ENCODE measurements around the gene POLN.

POLN gene

DNA sequence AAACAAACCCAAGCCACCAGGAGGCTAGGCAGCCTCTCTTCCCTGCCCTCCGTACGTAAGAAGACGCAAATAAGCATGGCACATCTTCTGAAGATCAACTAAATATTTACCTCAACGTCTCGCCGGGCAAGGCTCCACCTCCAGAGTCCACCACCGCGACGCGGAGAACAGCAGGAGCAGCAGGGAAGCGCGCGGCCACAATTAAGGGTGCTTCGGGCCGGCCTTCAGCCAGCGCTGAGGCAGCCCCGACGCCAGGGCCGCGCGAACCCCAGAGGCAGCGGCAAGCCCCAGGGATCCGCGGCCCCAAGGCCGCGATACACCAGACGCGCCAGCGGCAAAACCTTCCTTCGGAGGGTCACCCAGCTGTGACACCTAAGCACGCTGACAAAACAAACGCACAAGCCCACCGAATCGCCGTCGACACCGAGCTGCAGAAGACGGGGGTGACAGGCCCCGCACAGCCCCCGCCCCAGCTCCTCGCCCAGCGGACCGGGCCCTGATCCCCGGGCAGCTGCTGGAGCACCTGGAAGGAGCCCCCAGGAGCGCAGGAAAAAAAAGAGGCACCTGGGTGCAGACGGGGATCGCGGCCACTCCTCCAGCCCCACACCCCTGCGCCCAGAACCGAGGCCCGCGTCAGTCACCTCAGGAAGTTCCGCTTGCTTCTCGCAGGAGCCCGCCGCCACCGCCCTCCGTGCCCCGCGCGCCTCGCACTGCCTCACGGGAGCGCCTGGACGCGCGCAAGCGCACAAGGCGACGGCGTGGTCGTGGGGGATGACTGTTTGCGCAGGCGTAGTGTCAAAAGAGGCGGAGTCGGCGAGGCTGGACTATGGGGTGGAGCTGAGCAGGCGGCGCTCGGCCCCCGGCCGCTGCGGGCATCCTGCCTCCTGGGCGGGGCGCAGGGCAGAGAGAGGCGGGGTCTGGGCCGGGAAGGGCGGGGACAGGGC lies at the start of gene POLN, which contains the start of gene HAUS3:
Gene POLN (minus strand): TSS at position 712 of the 944 bp plus-strand sequence. CDS start 12,890 bp downstream, outside the sequence.
Gene HAUS3 (minus strand): TSS at position 712 of the 944 bp plus-strand sequence. CDS start 1,175 bp downstream, outside the sequence.
- peak; percentile 97 for DNase-seq (ENCODE audit: extremely low spot score, insufficient read length, low read depth)
- peak; percentile 99 for FAIRE-seq

DNA sequence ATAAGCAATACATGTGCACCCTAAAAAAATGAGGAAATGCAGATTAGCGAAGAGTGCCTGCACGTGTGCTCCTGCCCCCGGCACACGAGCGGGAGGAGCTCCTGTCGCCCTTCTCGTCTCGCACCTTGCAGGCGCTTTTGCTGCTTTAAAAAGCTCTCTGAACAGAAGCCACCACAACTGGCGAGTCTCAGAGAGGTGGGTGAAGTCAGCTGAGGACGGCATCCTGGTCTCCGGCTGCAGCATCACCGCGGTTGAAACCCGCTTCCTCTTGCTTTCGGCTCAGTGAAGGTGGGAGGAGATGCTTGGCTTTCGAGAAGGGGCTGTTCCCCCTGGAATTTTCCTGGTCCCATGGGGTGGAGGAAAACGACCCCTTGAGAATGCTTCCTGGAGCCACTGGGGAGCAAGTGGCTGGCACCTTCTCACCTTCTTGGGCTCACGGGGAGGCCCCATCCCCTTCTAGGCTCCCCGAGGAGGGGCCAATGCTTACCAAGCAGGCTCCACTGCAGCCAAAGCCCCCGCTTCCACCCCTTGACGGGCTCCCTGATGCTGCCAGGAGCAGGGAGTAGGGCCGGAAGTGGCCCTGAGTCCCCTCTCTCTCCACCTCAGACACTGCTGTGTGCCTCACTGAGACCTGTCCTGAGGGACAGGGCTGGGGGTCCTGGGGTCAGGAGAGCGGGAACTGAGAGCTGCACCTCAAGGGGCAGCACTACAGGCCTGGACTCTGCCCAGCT lies 49.2 kb upstream of the POLN start:
- peak; percentile 22 for DNase-seq (ENCODE audit: extremely low spot score, insufficient read length, low read depth)
- FAIRE-seq, result peak; percentile 33

DNA sequence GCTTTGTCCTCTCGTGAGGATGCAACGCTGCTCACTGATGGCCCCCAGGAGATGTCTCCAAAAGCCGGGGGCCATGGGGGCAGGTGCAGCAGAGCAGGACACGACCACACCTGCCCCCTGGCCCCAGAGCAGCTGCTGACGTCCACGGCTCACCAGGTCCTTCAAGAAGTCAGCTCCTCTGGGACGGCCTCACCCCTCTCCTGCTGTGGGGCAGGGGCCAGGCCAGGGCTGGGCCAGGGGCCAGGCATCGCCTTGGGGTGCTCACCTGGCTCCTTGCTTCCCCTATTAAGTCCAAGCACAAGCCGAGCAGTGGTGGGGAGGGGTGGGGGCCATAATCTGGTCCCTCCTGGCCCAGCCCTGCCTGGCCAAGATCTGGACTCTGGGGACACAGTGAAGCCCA lies 48.6 kb upstream of the POLN start:
- FAIRE-seq (no peak), DNase-seq (ENCODE audit: extremely low spot score, insufficient read length, low read depth) (no peak)

DNA sequence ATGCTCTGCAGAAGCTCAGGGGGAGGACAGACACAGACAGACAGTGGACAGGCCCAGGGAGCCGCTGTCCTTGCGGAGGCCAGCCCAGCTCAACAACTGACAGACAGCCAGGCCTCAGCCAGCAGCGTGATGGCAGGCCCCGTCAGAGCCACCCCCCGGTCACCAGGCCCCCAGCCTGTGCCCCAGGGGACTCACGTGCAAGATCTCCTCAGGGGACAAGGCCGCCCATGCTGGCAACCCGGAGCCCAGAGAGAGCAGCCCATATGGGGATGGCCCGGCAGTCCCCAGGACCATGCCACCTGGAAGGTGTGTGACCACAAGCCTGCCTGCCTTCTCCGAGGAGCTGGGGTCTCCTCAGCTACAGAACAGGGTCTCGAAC lies 48.0 kb upstream of the POLN start:
- no peak for FAIRE-seq
- DNase-seq (ENCODE audit: extremely low spot score, insufficient read length, low read depth), result no peak

DNA sequence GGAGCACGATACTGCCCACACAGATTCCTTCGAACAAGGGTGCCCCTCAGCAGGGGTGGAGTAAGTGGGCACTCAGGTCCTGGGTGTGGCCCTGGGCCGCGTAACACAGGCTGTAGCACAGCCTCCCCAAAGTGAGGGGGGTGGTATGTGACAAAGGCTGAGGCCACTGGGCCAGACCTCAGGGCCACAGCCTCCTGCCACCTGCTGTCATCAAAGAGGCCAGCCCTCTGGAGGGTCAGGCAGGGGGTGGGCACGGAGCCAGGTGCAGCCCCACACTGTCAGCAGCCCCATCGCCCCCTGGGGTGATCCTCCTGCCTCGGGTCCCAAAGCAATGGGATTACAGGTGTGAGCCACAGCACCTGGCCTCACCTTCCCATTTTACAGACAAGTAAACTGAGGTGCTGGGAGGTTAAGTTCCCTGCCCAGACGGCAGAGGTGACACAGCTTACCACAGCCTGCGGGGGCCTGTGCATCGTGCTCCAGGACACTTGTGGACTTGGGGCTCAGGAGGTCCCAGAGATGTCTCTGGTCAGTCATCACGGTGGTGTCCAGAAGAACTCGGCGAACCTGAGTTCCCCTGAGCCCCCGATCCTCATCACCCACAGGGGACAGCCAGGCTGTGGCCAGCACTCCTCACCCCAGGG lies 47.5 kb upstream of the POLN start:
- FAIRE-seq, result no peak

DNA sequence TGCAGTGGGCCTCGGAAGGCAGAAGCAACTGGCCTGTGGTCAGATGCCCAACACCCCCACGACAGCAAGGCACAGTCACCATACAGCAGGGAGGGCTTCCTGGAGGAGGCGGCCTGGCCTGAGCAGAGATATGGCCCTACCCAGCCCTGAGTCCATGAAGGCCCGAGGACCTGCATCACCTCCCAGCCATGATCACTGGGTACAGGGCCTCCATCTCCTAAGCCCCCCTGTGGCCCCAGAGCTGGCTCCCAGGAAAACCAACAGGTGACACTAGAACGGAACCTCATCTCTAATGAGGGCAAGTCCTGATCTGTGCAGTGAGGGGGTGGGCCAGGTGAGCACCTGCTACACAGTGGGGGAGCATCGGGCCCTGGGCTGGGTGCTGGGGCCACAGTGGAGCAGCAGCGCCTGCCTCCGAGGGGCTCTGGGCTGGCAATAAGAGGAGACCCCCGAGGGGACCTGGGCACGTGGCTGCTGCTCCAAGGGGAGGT lies 46.2 kb upstream of the POLN start:
- DNase-seq (ENCODE audit: extremely low spot score, insufficient read length, low read depth) (no peak), FAIRE-seq (no peak)

More for the DNA sequence above, 47.5 kb upstream of the POLN start:
- DNase-seq (ENCODE audit: extremely low spot score, insufficient read length, low read depth), result no peak

DNA sequence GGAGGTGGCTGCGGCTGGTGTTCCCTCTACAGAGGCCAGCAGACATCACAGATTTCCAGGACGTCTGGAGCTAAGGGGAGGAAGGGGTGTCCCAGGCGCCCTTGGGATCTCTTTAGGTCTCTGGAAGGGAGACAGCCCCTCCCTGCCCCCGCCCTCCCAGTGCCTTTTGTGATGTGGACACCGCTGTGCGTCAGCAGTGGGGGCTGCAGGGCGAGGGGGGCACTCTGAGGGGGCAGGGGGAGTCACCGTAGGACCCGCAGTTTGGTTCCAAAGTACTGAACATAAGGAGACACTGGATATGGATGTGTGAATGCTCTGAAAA lies 45.6 kb upstream of the POLN start:
- no peak for FAIRE-seq
- no peak for DNase-seq (ENCODE audit: extremely low spot score, insufficient read length, low read depth)

DNA sequence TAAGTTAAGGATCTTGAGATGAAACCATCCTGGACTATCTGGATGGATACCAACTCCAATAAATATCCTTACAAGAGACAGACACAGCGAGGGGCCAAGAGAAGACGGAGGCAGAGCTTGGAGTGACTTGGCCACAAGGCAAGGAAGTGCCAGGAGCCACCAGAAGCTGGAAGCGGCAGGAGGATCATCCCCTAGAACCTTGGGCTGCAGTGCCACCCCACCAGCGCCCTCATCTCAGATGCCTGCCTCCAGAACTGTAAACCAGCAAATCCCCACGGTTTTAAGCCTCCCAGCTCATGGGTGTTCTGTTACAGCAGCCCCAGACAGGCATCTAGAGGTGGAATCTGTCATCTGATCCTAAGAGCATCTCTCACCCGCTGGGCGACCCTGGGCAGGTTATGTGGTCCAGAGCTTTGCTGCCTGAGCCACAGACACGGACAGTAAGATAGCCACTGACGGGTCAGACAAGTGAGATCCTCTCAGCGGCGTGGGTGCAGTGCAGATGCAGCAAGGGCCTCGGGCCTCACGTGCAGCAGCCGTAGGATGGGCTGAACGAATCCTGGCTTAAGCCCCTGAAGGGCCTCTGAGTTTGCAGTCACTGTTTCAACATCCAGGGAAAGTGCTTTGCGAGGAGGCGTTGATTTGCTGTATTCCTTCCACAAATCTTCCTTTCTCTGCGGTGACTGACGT lies 45.1 kb upstream of the POLN start:
- FAIRE-seq (no peak), DNase-seq (ENCODE audit: extremely low spot score, insufficient read length, low read depth) (no peak)

DNA sequence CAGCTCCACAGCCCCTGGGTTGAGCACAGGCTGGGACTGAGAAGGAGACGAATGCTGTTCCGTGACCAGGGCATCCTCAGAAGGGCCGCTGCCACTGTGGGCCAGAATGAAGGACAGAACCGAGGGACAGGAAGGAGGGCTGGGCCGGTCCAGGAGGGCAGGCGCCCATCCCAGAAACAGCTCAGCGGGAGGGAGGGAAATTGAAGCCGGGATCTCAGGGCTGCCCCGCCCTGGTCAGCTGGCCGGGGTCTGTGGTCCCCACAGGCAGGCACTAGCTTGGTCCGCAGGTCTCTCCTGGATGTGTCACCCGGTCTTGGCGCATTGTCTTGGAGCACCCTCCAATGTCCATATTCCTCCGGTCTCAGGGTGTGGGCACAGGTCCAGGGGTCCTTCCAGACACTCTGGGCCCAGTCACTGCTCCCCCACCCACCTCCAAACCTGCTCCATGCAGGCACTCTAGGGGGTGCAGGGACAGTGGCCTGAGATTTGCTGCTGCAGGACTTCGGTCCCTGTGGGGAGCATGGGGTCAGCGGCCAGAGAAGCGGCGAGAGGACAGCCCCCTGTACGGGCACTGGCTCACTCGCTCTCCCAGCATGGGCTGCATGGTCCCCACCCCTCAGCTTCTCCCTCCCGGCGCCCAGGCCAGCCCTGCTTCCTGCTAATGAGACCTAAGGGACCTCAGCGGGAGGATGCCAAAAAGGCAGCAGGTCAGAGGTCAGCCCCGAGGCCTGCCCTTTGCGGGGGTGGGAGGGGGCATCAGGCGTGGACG lies 43.9 kb upstream of the POLN start:
- FAIRE-seq (no peak), DNase-seq (ENCODE audit: extremely low spot score, insufficient read length, low read depth) (no peak)

DNA sequence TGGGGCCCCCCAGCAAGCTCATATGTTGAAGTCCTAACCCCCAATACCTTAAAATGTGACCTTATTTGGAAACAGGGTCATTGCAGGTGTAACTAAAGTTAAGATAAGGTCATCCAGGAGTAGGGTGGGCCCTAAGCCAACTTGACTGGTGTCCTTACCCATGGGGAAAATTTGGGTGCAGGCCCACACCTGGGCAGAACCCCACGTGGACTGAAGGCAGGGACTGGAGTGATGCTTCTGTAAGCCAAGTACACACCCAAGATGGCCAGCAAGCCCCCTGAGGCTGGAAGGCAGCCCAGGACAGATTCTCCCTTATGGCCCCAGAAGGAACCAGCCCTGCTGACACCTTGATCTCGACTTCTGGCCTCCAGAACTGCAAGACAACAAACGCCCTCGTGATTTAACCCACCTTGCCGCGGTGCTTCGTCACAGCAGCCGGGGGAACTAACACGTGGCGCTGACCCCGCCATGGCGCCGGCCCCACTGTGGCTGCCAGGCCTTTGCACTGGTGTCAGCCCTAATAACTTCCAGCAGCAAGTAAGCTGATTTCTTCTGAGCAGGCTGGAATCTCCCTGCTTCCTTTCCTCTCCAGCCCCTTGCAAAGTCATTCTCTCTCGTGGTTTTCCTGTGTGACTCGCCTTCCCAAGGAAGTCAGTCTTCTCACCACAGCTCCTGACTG lies 43.2 kb upstream of the POLN start:
- FAIRE-seq, result no peak
- no peak for DNase-seq (ENCODE audit: extremely low spot score, insufficient read length, low read depth)

DNA sequence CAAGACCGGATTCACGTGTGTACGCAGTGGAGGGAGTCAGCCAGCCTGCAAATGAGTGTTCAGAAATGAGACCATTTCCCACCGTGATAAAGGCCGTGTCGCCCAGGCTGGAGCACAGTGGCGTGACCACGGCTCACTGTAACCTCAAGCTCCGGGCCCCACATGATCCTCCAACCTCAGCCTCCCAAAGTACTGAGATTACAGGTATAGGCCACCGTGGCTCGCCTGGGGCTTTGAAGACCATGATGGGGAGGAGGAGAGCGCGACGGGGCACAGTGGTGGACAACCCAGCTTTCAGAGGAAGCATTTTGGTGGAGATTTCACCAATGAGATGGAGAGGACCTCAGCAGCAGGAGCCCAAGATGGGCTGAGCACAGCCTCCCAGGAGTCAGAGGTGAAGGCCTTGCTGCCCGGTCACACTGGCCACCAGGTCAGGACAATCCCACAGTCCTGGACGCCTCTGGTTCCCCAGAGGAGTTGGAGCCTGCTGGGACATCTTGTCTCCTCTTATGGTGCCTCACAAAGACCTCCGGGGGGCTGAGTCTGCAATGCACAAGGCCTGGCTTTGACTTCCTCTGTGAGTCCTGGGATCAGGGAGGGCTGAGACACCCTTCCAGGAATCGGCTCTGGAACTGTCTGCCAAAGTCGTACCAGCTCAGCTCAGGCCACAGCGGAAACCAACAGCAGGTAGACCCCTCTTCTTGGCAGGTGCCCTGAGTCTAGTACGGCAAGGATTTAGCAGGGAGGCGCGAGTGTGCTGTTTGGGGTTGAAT lies 42.4 kb upstream of the POLN start:
- FAIRE-seq (no peak), DNase-seq (ENCODE audit: extremely low spot score, insufficient read length, low read depth) (no peak)

DNA sequence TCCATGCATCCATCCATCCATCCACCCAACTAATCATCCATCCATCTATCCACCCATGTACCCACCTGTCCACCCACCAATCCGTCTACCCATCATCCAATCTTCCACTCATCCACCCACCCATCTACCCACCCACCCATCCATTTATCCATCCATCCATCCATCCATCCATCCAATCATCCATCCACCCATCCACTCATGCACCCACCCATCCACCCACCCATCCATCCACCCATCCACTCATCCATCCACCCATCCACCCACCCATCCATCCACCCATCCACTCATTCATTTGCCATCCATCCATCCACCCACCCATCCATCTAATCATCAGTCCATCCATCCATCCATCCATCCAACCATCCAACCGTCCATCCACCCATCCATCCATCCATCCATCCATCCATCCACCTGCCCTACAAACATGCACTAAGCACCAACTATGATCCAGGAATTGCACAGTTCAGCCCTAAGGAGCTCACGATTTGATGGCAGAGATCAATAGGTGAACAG lies 41.3 kb upstream of the POLN start:
- FAIRE-seq, result no peak
- no peak for DNase-seq (ENCODE audit: extremely low spot score, insufficient read length, low read depth)

DNA sequence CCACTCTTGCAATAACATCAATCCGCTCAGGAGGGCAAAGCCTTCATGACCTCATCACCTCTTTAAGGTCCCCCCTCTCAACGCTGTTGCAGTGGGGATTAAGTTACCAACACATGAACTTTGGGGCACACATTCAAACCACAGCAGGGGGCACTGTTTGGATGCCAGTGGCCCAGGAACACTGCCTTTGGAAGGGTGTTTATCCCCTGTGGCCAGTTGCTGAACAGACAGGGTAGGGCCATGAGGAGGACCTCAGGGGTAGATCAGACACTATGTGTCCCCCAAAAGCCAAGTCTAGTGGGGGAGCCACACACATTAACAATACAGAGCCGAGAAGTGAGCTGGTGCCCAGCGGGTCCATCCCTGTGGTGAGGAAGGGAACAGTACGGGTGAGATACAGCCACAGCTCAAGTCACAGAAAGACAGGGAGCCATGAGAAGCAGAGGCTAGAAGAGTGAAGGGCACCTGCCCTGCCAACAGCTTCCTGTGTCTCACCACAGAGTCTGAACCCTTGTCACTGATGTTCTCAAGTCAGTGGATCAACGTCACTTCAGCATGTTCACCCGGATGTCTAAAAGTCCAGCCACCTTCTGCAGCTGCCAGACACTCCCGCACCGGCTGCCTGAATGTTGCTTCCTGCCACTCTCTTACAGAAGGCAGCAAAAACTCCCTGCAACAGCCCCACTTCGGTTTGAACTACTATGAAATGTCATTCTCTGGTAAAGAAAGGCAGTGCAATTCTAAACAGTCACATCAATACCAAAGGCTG lies 39.8 kb upstream of the POLN start:
- DNase-seq (ENCODE audit: extremely low spot score, insufficient read length, low read depth) (peak; percentile 22), FAIRE-seq (peak; percentile 59)

DNA sequence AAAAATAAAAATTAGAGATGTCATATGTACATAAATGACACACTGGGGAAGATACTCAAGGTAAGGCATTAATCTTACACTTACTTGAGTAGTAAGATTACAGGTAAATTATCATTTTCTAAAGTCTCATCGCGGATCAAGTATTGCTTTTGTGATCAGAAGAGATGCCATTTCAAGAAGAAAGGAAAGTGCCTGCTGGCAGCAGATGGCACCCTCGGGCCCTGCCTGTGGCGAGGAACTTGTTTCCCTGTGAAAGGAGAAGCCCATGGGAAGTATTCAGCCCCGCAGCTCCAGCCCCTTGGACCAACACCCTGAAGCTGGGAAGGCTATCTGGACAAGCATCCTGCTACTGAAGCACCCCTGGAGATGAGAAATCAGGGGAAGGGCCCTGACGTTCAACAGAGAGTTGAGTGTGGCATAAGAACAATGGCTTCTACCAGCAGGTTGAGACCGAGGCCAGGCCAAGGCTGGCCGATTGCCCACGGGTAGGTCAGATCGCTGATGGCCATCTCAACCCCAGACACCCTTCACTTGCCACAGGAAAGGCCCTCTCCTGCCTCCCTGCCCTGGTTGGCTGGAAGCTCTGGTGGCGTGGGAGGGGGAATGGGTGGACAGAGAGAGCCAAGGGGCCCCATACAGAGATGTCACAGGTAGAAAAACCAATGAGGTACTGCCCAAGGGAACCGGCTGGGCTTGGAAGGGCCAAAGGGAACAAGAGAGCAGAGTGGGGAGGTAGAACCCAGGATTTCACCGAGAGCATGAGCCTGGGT lies 38.8 kb upstream of the POLN start:
- DNase-seq (ENCODE audit: extremely low spot score, insufficient read length, low read depth), result no peak
- FAIRE-seq, result no peak

DNA sequence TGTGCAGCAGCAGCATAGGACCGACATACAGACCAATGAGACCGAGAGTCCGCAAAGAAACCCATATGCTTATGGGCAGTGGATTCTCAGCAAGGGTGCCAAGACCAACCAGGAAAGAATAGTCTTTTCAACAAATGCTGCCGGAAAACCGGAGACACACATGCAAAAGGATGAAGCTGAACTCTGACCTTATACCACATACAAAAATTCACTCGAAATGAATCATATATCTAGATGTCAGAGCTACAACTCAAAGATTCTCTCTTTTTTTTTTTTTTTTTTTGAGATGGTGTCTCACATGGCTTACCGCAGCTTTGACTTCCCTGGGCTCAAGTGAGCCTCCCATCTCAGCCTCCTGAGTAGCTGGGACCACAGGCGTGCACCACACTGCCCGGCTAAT lies 36.0 kb upstream of the POLN start:
- FAIRE-seq (no peak), DNase-seq (ENCODE audit: extremely low spot score, insufficient read length, low read depth) (no peak)

DNA sequence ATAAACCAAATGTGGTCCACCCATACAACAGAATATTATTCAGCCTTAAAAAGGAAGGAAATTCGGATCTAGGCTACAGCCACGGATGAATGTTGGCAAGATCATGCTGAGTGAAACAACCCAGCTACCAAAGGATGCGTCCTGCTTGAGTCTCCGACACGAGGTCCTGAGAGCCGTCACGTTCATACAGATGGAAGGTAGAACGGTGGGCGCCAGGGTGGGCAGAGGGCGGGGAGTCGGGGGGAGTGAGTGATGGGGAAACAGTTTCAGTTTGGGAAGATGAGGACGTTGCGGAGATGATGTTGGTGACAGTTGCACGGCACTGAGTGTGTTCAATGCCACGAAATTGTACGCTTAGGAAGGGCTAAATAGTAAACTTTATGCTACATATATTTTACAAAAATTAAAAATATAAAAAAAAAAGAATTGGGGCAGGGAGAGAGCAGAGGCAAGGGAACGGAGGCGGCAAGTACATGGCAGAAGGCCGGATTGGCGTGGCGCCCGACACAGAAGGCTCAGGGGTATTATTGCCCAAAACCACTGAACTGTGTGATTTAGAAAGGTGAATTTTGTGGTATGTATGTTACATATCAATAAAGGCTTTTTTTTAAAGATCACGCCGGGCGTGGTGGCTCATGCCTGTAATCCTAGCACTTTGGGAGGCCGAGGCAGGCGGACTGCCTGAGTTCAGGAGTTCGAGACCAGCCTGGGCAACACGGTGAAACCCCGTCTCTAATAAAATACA lies 34.8 kb upstream of the POLN start:
- no peak for FAIRE-seq
- DNase-seq (ENCODE audit: extremely low spot score, insufficient read length, low read depth), result no peak
